HG02943 (cell line): ENCODE measurements around the gene NTM.
"Not testable (repeated sequence)": the region's sequence is repeated elsewhere in the genome, so short reads cannot be mapped to it uniquely, and the experiment has no call there.

Experiments used
- ATAC-seq: cut with Tn5 transposase; IDR thresholded peaks from one replicate; pipeline ENCODE4 v1.9.1; 2021; ENCODE audit warnings: mild to moderate bottlenecking, low read depth, moderate library complexity; ENCODE audit not compliant: unreplicated experiment

NTM gene

GRCh38 chr11:131662993-131663392 lies 292.6 kb downstream of the NTM start:
- ATAC-seq = no peak

GRCh38 chr11:131663405-131664200 lies 293.2 kb downstream of the NTM start:
- no peak for ATAC-seq

GRCh38 chr11:131664293-131664692 lies 293.9 kb downstream of the NTM start:
- ATAC-seq = no peak

GRCh38 chr11:131664816-131665215 lies 294.4 kb downstream of the NTM start:
- ATAC-seq = no peak

GRCh38 chr11:131665344-131665968 lies 295.0 kb downstream of the NTM start:
- ATAC-seq = no peak

- no peak for ATAC-seq
Observed at GRCh38 chr11:131666006-131666405, 295.6 kb downstream of the NTM start.

- ATAC-seq = no peak
Observed at GRCh38 chr11:131666617-131667016, 296.2 kb downstream of the NTM start.

- no peak for ATAC-seq
Observed at GRCh38 chr11:131667566-131667965, 297.2 kb downstream of the NTM start.

GRCh38 chr11:131668500-131669400 lies 298.3 kb downstream of the NTM start:
- ATAC-seq = no peak

- ATAC-seq = no peak
Observed at GRCh38 chr11:131669401-131669780, 299.0 kb downstream of the NTM start.

GRCh38 chr11:131670876-131671275 lies 300.5 kb downstream of the NTM start:
- ATAC-seq = no peak

GRCh38 chr11:131671320-131671719 lies 300.9 kb downstream of the NTM start:
- no peak for ATAC-seq

- ATAC-seq = no peak
Observed at GRCh38 chr11:131671734-131672133, 301.3 kb downstream of the NTM start.

GRCh38 chr11:131672191-131672590 lies 301.8 kb downstream of the NTM start:
- no peak for ATAC-seq

GRCh38 chr11:131674051-131674755 lies 303.8 kb downstream of the NTM start:
- ATAC-seq = no peak

- ATAC-seq = no peak
Observed at GRCh38 chr11:131675121-131675888, 304.9 kb downstream of the NTM start.

GRCh38 chr11:131677828-131678470 lies 307.5 kb downstream of the NTM start:
- ATAC-seq = no peak

- no peak for ATAC-seq
Observed at GRCh38 chr11:131678658-131679340, 308.4 kb downstream of the NTM start.

GRCh38 chr11:131680448-131680847 lies 310.0 kb downstream of the NTM start:
- ATAC-seq = not testable (repeated sequence)
